Spleen (tissue), 7 donors: ENCODE data around the gene PACS2.

Experiments used
- CTCF ChIP-seq, 11 experiments: fragments of 200-600 bp in 7 of 11; fragments of 450-650 bp in 4 of 11; sonication (generic) in 4 of 11; IDR thresholded peaks in 8 of 11; conservative IDR thresholded peaks in 3 of 11; 1 replicate in 7 of 11; 2 replicates in 4 of 11; pipeline versions ENCODE4 v1.4.0 to v1.8.0; 2016 to 2021; ENCODE audit warnings: antibody characterized with exemption in 11 of 11, inconsistent platforms in 4 of 11, mild to moderate bottlenecking in 1 of 11
- POLR2A ChIP-seq, 3 donors: fragments of 450-650 bp; IDR thresholded peaks; one replicate each; pipeline ENCODE4 v1.5.1; 2017; ENCODE audit warnings: antibody characterized with exemption in 3 of 3, mild to moderate bottlenecking in 1 of 3
- POLR2AphosphoS5 ChIP-seq, 3 donors: sonication (generic); formaldehyde crosslinking; IDR thresholded peaks; one replicate each; pipeline ENCODE4 v1.5.1; 2017; ENCODE audit warnings: antibody characterized with exemption in 3 of 3
- donor health status: DM: no; HTN: no; CAD: no; lungs with moderate emphysema.
- donor health status: DM: no; HTN: no; CAD: no.
- donor health status: DM: no; HTN: no; CAD: no.

- no peak for TF ChIP-seq CTCF (IDR thresholded peaks at IDR 0.05 in 8 of 11, conservative IDR thresholded peaks at IDR 0.05 in 3 of 11)
- no peak for TF ChIP-seq POLR2AphosphoS5 (IDR thresholded peaks at IDR 0.05)
- no peak for TF ChIP-seq POLR2A (IDR thresholded peaks at IDR 0.05)
Observed at GRCh38 chr14:105315941-105316576, 1.5 kb downstream of the PACS2 start.
